Retinal pigment epithelial cell (primary cell): Measurements from ENCODE around the gene CATSPERE.
"Not testable (repeated sequence)": the region's sequence is repeated elsewhere in the genome, so short reads cannot be mapped to it uniquely, and the experiment has no call there.

Source experiments
- DNase-seq: peaks from one replicate; pipeline ENCODE4 v3.0.0-alpha.2; 2010; ENCODE audit warnings: low read depth
- H3K4me3 ChIP-seq: 2 replicates; pipeline ENCODE4 v1.5.1; 2011; ENCODE audit warnings: mild to moderate bottlenecking, low read length, control low read depth, moderate library complexity
- CTCF ChIP-seq: conservative IDR thresholded peaks from 2 replicates; pipeline ENCODE4 v1.5.1; 2011; ENCODE audit warnings: low read depth, low read length, control low read depth, inconsistent platforms

Gene CATSPERE

GRCh38 chr1:244548558-244549115 lies 87.6 kb downstream of the CATSPERE start:
- DNase-seq: no peak
- no peak overlapping the region for H3K4me3 ChIP-seq
- TF ChIP-seq CTCF: no peak

GRCh38 chr1:244552336-244552735 lies 91.3 kb downstream of the CATSPERE start:
- no peak overlapping the region for H3K4me3 ChIP-seq
- DNase-seq: no peak
- TF ChIP-seq CTCF: no peak

- TF ChIP-seq CTCF: no peak
- H3K4me3 ChIP-seq: no peak overlapping the region
- DNase-seq: no peak
Observed at GRCh38 chr1:244556263-244556662, 95.2 kb downstream of the CATSPERE start.

- no peak for DNase-seq
- TF ChIP-seq CTCF: no peak
- no peak overlapping the region for H3K4me3 ChIP-seq
Observed at GRCh38 chr1:244557565-244557964, 96.5 kb downstream of the CATSPERE start.

- TF ChIP-seq CTCF: no peak
- DNase-seq: no peak
- H3K4me3 ChIP-seq: no peak overlapping the region
Observed at GRCh38 chr1:244559561-244559960, 98.5 kb downstream of the CATSPERE start.

GRCh38 chr1:244562877-244563276 lies 101.8 kb downstream of the CATSPERE start:
- not testable (repeated sequence) for DNase-seq, H3K4me3 ChIP-seq

- no peak for DNase-seq
- TF ChIP-seq CTCF: no peak
- no peak overlapping the region for H3K4me3 ChIP-seq
Observed at GRCh38 chr1:244573768-244574167, 112.7 kb downstream of the CATSPERE start.
